HepG2 (cell line): ENCODE data around the gene TEDC2. TPM values are rescaled to one million over a fixed set of nuclear protein-coding genes. Genes with fewer than 3 reads are reported as not detected.

ENCODE experiments used
- ATAC-seq: fragments of 200-7000 bp; cut with Tn5 transposase; 3 replicates; pipeline ENCODE4 v1.9.1; 2020; ENCODE audit warnings: mild to moderate bottlenecking, moderate library complexity
- BruUV-seq: library from RNA; stranded (reverse); fragments of 400-500 nt; replicated peaks from 2 replicates; lab custom pipeline; 2021; lab: Mats Ljungman, UMichigan
- CTCF ChIA-PET: fragments of 300-600 bp; formaldehyde crosslinking; extraction: SDS; loops from one replicate; lab custom pipeline; 2021; ENCODE audit warnings: low total read pairs, inconsistent platforms, low intra/inter-chr PET ratio; lab: Yijun Ruan, JAX
- POLR2A ChIA-PET: fragments of 350-600 bp; sonication (Branson Sonifier 250); formaldehyde crosslinking; loops from one replicate; lab custom pipeline; 2020; ENCODE audit warnings: antibody characterized with exemption, inconsistent platforms; lab: Yijun Ruan, JAX
- DNase-seq: peaks from one replicate; pipeline ENCODE4 v3.0.0-alpha.2; 2015; ENCODE audit warnings: low spot score
- FAIRE-seq: peaks from 3 replicates; lab custom pipeline; 2011; peaks lifted over from hg19 to GRCh38; lab: Jason Lieb, UNC
- H2AFZ ChIP-seq: one replicate; pipeline ENCODE4 v1.6.1; 2011; ENCODE audit warnings: low read length, inconsistent platforms
- H3K27ac ChIP-seq: fragments of 300-600 bp; 3 replicates; pipeline ENCODE4 v1.8.0; 2011; ENCODE audit warnings: mixed run types, mild to moderate bottlenecking, mixed read lengths, low read length, inconsistent platforms; ENCODE audit not compliant: insufficient read depth; ENCODE audit errors: extremely low read length
- H3K27me3 ChIP-seq, 2 experiments: fragments of 200-600 bp in 1 of 2; 2 replicates in 1 of 2; 3 replicates in 1 of 2; pipeline versions ENCODE4 v1.6.0 to v1.8.0; 2011; ENCODE audit warnings: low read length in 2 of 2, mild to moderate bottlenecking in 2 of 2, moderate library complexity in 2 of 2, inconsistent platforms in 1 of 2; ENCODE audit not compliant: insufficient read depth in 2 of 2, control insufficient read depth in 1 of 2
- H3K36me3 ChIP-seq, 2 experiments: fragments of 200-600 bp in 1 of 2; replicated peaks in 1 of 2; 2 replicates in 1 of 2; 3 replicates in 1 of 2; pipeline versions ENCODE4 v1.5.1 to v1.8.0; 2011; ENCODE audit warnings: low read length in 2 of 2, inconsistent platforms in 1 of 2; ENCODE audit not compliant: insufficient read depth in 2 of 2, control insufficient read depth in 1 of 2
- H3K4me1 ChIP-seq: 2 replicates; pipeline ENCODE4 v1.5.1; 2012; ENCODE audit warnings: low read length, inconsistent platforms; ENCODE audit not compliant: insufficient read depth
- H3K4me2 ChIP-seq: 2 replicates; pipeline ENCODE4 v1.6.0; 2011; ENCODE audit warnings: low read depth, low read length, inconsistent platforms
- H3K4me3 ChIP-seq, 3 experiments: fragments of 200-600 bp in 1 of 3; sonication (generic), shearing (Covaris generic) in 1 of 3; replicated peaks in 1 of 3; 2 replicates each; pipeline ENCODE4 v1.5.1; 2011 to 2016; ENCODE audit warnings: low read length in 3 of 3, inconsistent platforms in 2 of 3, low read depth in 2 of 3, mild to moderate bottlenecking in 2 of 3, control low read depth in 1 of 3, mixed read lengths in 1 of 3; ENCODE audit not compliant: insufficient read depth in 1 of 3
- H3K79me2 ChIP-seq: one replicate; pipeline ENCODE4 v1.6.1; 2011; ENCODE audit warnings: low read length, inconsistent platforms; ENCODE audit not compliant: insufficient read depth
- H3K9ac ChIP-seq: 2 replicates; pipeline ENCODE4 v1.6.0; 2011; ENCODE audit warnings: mild to moderate bottlenecking, low read depth, low read length, inconsistent platforms; ENCODE audit not compliant: insufficient read depth
- H3K9me3 ChIP-seq: 2 replicates; pipeline ENCODE4 v1.5.1; 2012; ENCODE audit warnings: mild to moderate bottlenecking, low read length
- H4K20me1 ChIP-seq: 2 replicates; pipeline ENCODE4 v1.6.0; 2011; ENCODE audit warnings: inconsistent platforms, mild to moderate bottlenecking, low read length, moderate library complexity; ENCODE audit not compliant: insufficient read depth
- AGO2 ChIP-seq: fragments of 200-400 bp; formaldehyde crosslinking; optimal IDR thresholded peaks from 2 replicates; pipeline ENCODE3; 2017; ENCODE audit warnings: mild to moderate bottlenecking, low read depth, low read length, moderate library complexity
- CEBPB ChIP-seq: IDR thresholded peaks from 2 replicates; pipeline ENCODE4 v1.6.1; 2011; ENCODE audit warnings: low read depth, low read length, improper control_type of control experiment, borderline replicate concordance
- MIER2 ChIP-seq: IDR thresholded peaks from 2 replicates; pipeline ENCODE4 v1.6.1; 2016; ENCODE audit warnings: missing biosample characterization, missing genetic modification reagents
- POLR2AphosphoS2 ChIP-seq: IDR thresholded peaks from 2 replicates; pipeline ENCODE4 v1.6.1; 2011; ENCODE audit warnings: low read depth, low read length, improper control_type of control experiment
- TRIM24 ChIP-seq: sonication (generic); formaldehyde crosslinking; IDR thresholded peaks from 2 replicates; pipeline ENCODE4 v1.8.0; 2022; ENCODE audit warnings: mild to moderate bottlenecking, missing genetic modification reagents
- YEATS4 ChIP-seq: sonication (generic); formaldehyde crosslinking; IDR thresholded peaks from 2 replicates; pipeline ENCODE4 v1.4.0; 2020; ENCODE audit warnings: missing genetic modification reagents, borderline replicate concordance
- ZFX ChIP-seq: sonication (generic); formaldehyde crosslinking; IDR thresholded peaks from 2 replicates; pipeline ENCODE4 v1.4.0; 2020; ENCODE audit warnings: mild to moderate bottlenecking, low read depth, missing genetic modification reagents, moderate library complexity
- ZNF446 ChIP-seq: sonication (generic); formaldehyde crosslinking; IDR thresholded peaks from 2 replicates; pipeline ENCODE4 v1.5.0; 2020; ENCODE audit warnings: mild to moderate bottlenecking, missing genetic modification reagents
- ZNF780A ChIP-seq: sonication (generic); formaldehyde crosslinking; IDR thresholded peaks from 2 replicates; pipeline ENCODE4 v1.8.0; 2022; ENCODE audit warnings: mild to moderate bottlenecking, missing genetic modification reagents, moderate library complexity
- whole genome bisulfite sequencing: methylation state at CpG from one replicate; pipeline ENCODE4 v1.1.6; 2017; ENCODE audit warnings: low lambda C conversion rate; 5-methylcytosine and 5-hydroxymethylcytosine counted together
- in situ Hi-C: cut with HindIII; loops from 2 replicates; pipeline ENCODE4 v1.10.0; 2017; ENCODE audit warnings: low pct_unique_long_range_greater_than_20kb; ENCODE audit not compliant: extremely low pct_ligation_motif_present
- intact Hi-C: fragments of 100-400 bp; cut with micrococcal nuclease; formaldehyde crosslinking; loops from one replicate; pipeline ENCODE4 v1.10.0; 2022; ENCODE audit not compliant: unreplicated experiment
- polyA plus RNA-seq, 8 experiments: library from polyadenylated mRNA; depleted of rRNA in 3 of 8; stranded (reverse) in 7 of 8; unstranded in 1 of 8; fragments of >200 nt; fragmentation: Illumina TruSeq in 4 of 8; extraction: Trizol in 4 of 8; gene quantifications; 2 replicates each; pipeline versions ENCODE4 v1.2.1 to v1.2.3, GENCODE V29; 2011 to 2016; ENCODE audit warnings: low read depth in 4 of 8, missing spikeins in 1 of 8, mixed read lengths in 1 of 8; ENCODE audit not compliant: insufficient read depth in 1 of 8
- total RNA-seq, 5 experiments: library from RNA; depleted of rRNA; stranded (reverse); fragments of >200 nt; fragmentation: Illumina TruSeq; extraction: Trizol; gene quantifications; 2 replicates each; pipeline ENCODE4 v1.2.3, GENCODE V29; 2016; ENCODE audit warnings: low read depth in 1 of 5
- TF ChIP-seq, protein P1 (sequence below): sonication (generic); formaldehyde crosslinking; IDR thresholded peaks from 2 replicates; pipeline ENCODE4 v1.5.1; 2020; ENCODE audit warnings: mild to moderate bottlenecking, moderate library complexity, missing genetic modification reagents
- TF ChIP-seq, protein P2 (sequence below): sonication (generic); formaldehyde crosslinking; IDR thresholded peaks from 2 replicates; pipeline ENCODE4 v1.5.0; 2020; ENCODE audit warnings: missing genetic modification reagents
- TF ChIP-seq, protein P3 (sequence below): sonication (generic); formaldehyde crosslinking; IDR thresholded peaks from 2 replicates; pipeline ENCODE4 v1.8.0; 2022; ENCODE audit warnings: missing genetic modification reagents, mild to moderate bottlenecking, borderline replicate concordance

Gene TEDC2
- total and polyA plus RNA-seq, 2 of the 13 experiments (the other 11 are each of a cell fraction or from before 2014, with no cell fraction given): 6.2 to 24.4 TPM

DNA sequence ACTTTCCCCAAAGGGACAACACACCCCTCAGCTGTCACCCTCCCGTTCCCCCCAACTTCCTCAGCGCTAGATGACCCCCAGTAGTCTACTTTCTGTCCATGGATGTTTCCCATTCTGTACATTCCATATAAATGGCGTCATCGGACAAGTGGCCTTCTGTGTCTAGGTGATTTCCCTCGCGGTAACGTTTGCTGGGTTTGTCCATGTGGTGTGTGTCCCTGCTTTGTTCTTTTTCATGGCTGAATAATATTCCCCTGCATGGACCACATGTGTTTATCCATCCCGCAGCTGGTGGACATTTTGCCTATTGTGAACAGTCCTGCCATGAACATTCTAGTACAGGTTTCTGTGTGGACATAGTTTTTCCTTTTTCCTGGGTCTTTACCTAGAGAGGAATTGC lies 7.3 kb upstream of the TEDC2 start:
- ChIA-PET POLR2A (no interaction called here), CTCF (no interaction called here)
- H3K4me1 ChIP-seq: no peaks in the 10 kb centered on the region
- in situ Hi-C loops (no loop called here), intact Hi-C loops (no loop called here)
- no peaks in the 10 kb centered on the region for H3K27me3 ChIP-seq
- no peak overlapping the region for H2AFZ ChIP-seq
- H3K9me3 ChIP-seq: no peaks in the 10 kb centered on the region
- H3K79me2 ChIP-seq: no peaks in the 10 kb centered on the region
- no peak overlapping the region for H3K9ac ChIP-seq
- DNase-seq (no peak), ATAC-seq (no peak), FAIRE-seq (no peak)
- no TSS peak for BruUV-seq
- H4K20me1 ChIP-seq: no peaks in the 10 kb centered on the region
- no peak overlapping the region for H3K4me3 ChIP-seq
- WGBS: 98% methylated on average over 8 of the region's 8 CpGs
- no peak overlapping the region for H3K4me2 ChIP-seq
- TF ChIP-seq, protein P1, sequence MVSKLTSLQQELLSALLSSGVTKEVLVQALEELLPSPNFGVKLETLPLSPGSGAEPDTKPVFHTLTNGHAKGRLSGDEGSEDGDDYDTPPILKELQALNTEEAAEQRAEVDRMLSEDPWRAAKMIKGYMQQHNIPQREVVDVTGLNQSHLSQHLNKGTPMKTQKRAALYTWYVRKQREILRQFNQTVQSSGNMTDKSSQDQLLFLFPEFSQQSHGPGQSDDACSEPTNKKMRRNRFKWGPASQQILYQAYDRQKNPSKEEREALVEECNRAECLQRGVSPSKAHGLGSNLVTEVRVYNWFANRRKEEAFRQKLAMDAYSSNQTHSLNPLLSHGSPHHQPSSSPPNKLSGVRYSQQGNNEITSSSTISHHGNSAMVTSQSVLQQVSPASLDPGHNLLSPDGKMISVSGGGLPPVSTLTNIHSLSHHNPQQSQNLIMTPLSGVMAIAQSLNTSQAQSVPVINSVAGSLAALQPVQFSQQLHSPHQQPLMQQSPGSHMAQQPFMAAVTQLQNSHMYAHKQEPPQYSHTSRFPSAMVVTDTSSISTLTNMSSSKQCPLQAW (CRISPR knock-in tag): no peak
- TF ChIP-seq CEBPB (no peak), MIER2 (CRISPR knock-in tag) (no peak), YEATS4 (CRISPR knock-in tag) (no peak)
- peaks cover 33 to 67% of the 10 kb centered on the region in 2 experiments; a peak in 4 of 5 replicates for H3K36me3 ChIP-seq
- no peak overlapping the region for H3K27ac ChIP-seq

DNA sequence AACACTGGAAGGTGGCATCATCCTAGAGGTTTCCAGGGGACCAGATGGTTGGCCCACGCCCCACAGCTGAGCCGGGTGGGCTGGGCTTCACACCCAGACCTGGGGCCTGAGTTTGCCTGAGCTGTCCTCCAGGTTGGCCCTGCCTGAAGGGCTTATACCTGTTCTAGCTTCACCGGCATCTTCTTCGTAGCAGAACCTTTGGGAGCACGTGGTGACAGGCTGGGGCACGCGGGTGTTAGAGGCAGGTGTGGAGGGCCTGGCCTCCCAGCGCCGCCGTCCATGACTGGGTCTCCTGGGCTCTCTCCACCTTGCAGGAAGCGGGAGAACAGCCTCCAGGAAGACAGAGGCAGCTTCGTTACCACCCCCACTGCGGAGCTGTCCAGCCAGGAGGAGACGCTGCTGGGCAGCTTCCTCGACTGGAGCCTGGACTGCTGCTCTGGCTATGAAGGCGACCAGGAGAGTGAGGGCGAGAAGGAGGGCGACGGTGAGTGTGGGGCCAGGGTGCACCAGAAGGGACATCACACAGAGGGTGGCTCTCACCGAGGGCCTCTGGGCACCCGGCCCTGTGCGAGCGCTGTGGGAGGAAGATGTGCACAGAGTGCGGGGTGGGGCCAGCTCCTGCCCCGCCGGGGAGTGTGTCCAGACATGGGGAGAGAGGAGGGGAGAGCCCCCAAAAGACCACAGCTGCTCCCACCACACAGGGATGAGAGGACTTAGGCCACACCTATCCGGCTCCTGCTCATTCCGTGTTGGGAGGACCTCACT lies 4.6 kb upstream of the TEDC2 start:
- no peaks in the 10 kb centered on the region for H4K20me1 ChIP-seq
- FAIRE-seq (no peak), DNase-seq (no peak), ATAC-seq (no peak)
- H3K4me2 ChIP-seq: no peak overlapping the region
- H3K4me1 ChIP-seq: peaks cover 10% of the 10 kb centered on the region
- POLR2A ChIA-PET: no interaction called here
- BruUV-seq: no TSS peak
- peaks cover 26 to 48% of the 10 kb centered on the region in 2 experiments; a peak in 4 of 5 replicates for H3K36me3 ChIP-seq
- H3K27ac ChIP-seq: no peak overlapping the region
- no peaks in the 10 kb centered on the region for H3K27me3 ChIP-seq
- H3K79me2 ChIP-seq: no peaks in the 10 kb centered on the region
- 96% methylated on average over 23 of the region's 28 CpGs for WGBS
- no peak overlapping the region for H2AFZ ChIP-seq
- in situ Hi-C loops: no loop called here
- no peak overlapping the region for H3K9ac ChIP-seq
- H3K4me3 ChIP-seq: no peak overlapping the region
- no peak for TF ChIP-seq TRIM24 (CRISPR knock-in tag)
- TF ChIP-seq, protein P2, sequence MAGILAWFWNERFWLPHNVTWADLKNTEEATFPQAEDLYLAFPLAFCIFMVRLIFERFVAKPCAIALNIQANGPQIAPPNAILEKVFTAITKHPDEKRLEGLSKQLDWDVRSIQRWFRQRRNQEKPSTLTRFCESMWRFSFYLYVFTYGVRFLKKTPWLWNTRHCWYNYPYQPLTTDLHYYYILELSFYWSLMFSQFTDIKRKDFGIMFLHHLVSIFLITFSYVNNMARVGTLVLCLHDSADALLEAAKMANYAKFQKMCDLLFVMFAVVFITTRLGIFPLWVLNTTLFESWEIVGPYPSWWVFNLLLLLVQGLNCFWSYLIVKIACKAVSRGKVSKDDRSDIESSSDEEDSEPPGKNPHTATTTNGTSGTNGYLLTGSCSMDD (CRISPR knock-in tag): no peak
- peak; percentile 76 for TF ChIP-seq AGO2
- TF ChIP-seq, protein P3, sequence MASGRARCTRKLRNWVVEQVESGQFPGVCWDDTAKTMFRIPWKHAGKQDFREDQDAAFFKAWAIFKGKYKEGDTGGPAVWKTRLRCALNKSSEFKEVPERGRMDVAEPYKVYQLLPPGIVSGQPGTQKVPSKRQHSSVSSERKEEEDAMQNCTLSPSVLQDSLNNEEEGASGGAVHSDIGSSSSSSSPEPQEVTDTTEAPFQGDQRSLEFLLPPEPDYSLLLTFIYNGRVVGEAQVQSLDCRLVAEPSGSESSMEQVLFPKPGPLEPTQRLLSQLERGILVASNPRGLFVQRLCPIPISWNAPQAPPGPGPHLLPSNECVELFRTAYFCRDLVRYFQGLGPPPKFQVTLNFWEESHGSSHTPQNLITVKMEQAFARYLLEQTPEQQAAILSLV (CRISPR knock-in tag): no peak
- TF ChIP-seq ZNF780A (CRISPR knock-in tag): no peak
- no peak for TF ChIP-seq ZNF446 (CRISPR knock-in tag)
- no peak for TF ChIP-seq ZFX
- no peak for TF ChIP-seq POLR2AphosphoS2
- intact Hi-C loops: no loop called here
- H3K9me3 ChIP-seq: no peaks in the 10 kb centered on the region
- CTCF ChIA-PET: no interaction called here
